Activated naive CD4-positive, alpha-beta T cell treated with anti-CD3 and anti-CD28 coated beads, Interleukin-2, amount 10 ng/mL, durations not matched to agents 7 days and 5 days (primary cell): ENCODE results near the gene LAMB2.

Experiments
- CTCF ChIA-PET: fragments of 350-600 bp; sonication (Branson Sonifier 250); formaldehyde crosslinking; loops from one replicate; lab custom pipeline; 2021; ENCODE audit warnings: antibody characterized with exemption; lab: Charles Lee
- DNase-seq: peaks from one replicate; pipeline ENCODE4 v3.0.0-alpha.2; 2020
- H3K27ac Mint-ChIP-seq: one replicate; pipeline ENCODE4 v1.8.0; 2021; ENCODE audit warnings: mild to moderate bottlenecking, moderate library complexity, mixed read lengths
- H3K27me3 Mint-ChIP-seq: one replicate; pipeline ENCODE4 v1.8.0; 2021; ENCODE audit warnings: mild to moderate bottlenecking, mixed read lengths
- H3K36me3 Mint-ChIP-seq: one replicate; pipeline ENCODE4 v1.8.0; 2021; ENCODE audit warnings: mixed read lengths
- H3K4me1 Mint-ChIP-seq: one replicate; pipeline ENCODE4 v1.8.0; 2021; ENCODE audit warnings: mixed read lengths
- H3K4me3 Mint-ChIP-seq: one replicate; pipeline ENCODE4 v1.8.0; 2021; ENCODE audit warnings: mild to moderate bottlenecking, moderate library complexity, mixed read lengths
- H3K9me3 Mint-ChIP-seq: one replicate; pipeline ENCODE4 v1.8.0; 2021; ENCODE audit warnings: mixed read lengths

Gene LAMB2

DNA sequence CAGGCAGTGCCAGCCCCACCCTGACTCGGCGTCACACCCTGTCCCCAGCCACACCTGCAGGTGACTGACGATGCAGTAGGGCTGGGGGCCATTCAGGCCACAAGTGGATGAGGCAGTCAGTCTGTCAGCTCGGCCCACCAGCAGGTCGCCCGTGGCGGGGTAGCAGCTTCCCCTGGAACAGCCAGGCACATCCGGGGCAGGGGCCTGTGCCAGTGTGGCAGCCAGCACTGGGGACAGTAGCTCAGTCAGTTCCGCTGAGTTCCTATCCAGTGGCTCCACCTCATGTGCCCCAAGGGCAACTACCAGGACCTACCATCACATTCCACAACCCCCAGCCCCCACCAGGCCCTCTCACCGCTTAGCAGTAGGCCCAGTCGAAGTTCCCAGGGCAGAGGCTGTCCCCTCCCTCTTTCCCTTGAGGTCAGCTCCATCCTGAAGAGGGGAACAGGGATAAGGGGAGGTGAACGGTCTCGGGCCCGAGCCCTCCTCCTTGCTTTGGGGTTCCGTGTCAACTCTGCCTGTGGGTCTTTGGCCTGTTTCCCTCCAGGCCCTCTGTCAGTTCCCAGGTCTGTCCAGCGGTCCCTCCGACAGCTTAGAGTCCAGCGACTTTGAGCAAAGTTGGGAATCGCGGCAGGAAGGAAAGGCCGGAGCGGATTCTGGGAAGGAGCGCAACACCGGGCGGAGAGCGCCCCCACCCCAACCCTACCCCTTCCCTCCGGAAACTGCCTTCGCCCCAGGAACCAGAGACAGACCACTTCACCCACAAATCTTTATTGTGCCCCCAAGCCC lies at the start of gene LAMB2:
Gene LAMB2, minus strand, starts transcription at position 614 of the 789 bp plus-strand sequence. Its CDS starts 183 bp downstream, at position 431.
- H3K36me3 Mint-ChIP-seq, result no peaks in the 10 kb centered on the region
- DNase-seq, result no peak
- H3K27ac Mint-ChIP-seq, result no peak within 1 kb of the TSS
- CTCF ChIA-PET, result no interaction called here
- H3K27me3 Mint-ChIP-seq, result peaks cover 54% of the 10 kb centered on the region
- H3K9me3 Mint-ChIP-seq, result no peaks in the 10 kb centered on the region
- no peak within 1 kb of the TSS for H3K4me3 Mint-ChIP-seq
- peaks cover 4% of the 10 kb centered on the region for H3K4me1 Mint-ChIP-seq

DNA sequence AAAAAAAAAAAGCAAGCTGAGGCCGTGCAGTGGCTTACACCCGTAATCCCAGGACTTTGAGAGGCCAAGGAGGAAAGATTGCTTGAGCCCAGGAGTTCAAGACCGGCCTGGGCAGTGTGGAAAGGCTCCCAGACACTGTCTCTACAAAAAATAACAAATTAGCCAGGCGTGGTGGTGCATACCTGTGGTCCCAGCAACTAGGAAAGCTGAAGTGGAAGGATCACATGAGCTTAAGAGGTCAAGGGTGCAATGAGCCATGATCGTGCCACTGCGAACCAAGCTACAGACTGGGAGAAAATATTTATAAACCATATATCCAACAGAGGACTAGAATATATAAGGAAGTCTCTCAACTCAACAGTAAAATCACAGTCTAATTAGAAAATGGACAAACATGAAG lies 48.5 kb upstream of the LAMB2 start:
- H3K36me3 Mint-ChIP-seq, result no peaks in the 10 kb centered on the region
- H3K9me3 Mint-ChIP-seq, result no peaks in the 10 kb centered on the region
- CTCF ChIA-PET, result interaction anchor here (0.7 to 1.5 kb wide), 3 partner anchors 8 to 11 kb away, joined by 3 to 4 read pairs (median 4); partner anchors contain the start of gene KLHDC8B
- H3K4me3 Mint-ChIP-seq, result no peak overlapping the region
- H3K4me1 Mint-ChIP-seq, result peaks cover 2% of the 10 kb centered on the region
- H3K27me3 Mint-ChIP-seq, result peaks cover 37% of the 10 kb centered on the region
- DNase-seq, result no peak
- no peak overlapping the region for H3K27ac Mint-ChIP-seq

DNA sequence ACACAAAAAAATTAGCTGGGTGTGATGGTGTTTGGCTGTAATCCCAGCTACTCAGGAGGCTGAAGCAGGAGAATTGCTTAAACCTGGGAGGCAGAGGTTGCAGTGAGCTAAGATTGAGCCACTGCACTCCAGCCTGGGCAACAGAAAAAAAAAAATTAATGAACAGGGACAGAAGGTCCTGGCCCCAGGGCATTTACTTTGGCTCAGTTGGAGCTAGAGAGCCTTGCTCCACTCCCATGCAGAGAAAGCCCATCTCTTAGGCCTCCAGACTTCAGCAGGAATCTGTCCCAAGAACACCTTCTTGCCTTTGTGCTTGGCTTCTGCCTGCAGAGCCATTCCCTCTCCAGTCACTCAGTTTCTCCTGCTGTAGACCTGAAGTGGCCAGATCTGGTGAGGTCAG lies 47.3 kb upstream of the LAMB2 start:
- DNase-seq, result no peak
- H3K27ac Mint-ChIP-seq, result no peak overlapping the region
- peaks cover 37% of the 10 kb centered on the region for H3K27me3 Mint-ChIP-seq
- no peak overlapping the region for H3K4me3 Mint-ChIP-seq
- H3K9me3 Mint-ChIP-seq, result no peaks in the 10 kb centered on the region
- CTCF ChIA-PET, result interaction anchor here (0.9 to 2.0 kb wide), 2 partner anchors 9 to 290 kb away, joined by 3 to 8 read pairs; partner anchors contain the start of genes DAG1 and KLHDC8B
- peaks cover 2% of the 10 kb centered on the region for H3K4me1 Mint-ChIP-seq
- no peaks in the 10 kb centered on the region for H3K36me3 Mint-ChIP-seq

DNA sequence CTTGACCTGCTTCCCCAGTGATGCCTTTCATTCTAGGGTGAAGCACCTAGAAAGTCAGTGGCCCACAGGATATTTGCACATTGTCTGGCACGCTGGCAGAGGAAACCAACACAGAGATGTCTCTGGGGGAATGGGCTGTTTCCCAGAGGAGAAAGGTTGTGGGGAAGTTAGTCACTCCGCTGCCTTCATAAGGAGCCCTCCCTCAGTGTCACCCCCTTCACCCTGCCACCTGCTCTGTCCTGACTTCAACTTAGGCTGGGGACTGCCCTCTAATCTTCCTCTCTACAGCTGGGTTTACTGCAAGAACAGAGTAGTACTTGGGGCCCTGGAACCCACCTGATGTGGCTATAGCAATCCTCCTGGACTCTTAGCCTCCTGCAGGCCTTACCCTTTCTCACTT lies 44.2 kb upstream of the LAMB2 start:
- H3K4me1 Mint-ChIP-seq, result peaks cover 2% of the 10 kb centered on the region

DNA sequence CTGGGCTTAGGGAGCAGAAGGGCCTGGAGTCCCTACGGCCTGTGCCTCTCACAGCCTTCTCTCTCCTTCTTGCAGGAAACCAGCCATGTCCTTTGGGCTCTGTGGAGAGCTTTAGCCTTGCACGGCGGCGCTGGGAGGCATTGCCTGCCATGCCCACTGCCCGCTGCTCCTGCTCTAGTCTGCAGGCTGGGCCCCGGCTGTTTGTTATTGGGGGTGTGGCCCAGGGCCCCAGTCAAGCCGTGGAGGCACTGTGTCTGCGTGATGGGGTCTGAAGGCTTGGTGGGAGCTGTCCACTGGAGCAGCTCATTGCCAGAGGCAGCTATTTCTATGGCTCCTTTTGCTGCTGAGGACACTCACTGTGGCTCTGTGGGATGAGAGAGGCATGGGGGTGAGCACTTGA lies 42.7 kb upstream of the LAMB2 start:
- no peak for DNase-seq
- H3K4me3 Mint-ChIP-seq, result no peak overlapping the region
- no peaks in the 10 kb centered on the region for H3K36me3 Mint-ChIP-seq
- H3K27ac Mint-ChIP-seq, result no peak overlapping the region
- peaks cover 29% of the 10 kb centered on the region for H3K27me3 Mint-ChIP-seq
- no peaks in the 10 kb centered on the region for H3K9me3 Mint-ChIP-seq
- peaks cover 6% of the 10 kb centered on the region for H3K4me1 Mint-ChIP-seq
- CTCF ChIA-PET, result no interaction called here

More for the DNA sequence above, 44.2 kb upstream of the LAMB2 start:
- Mint-ChIP-seq H3K4me3 (no peak overlapping the region), H3K27me3 (peaks cover 33% of the 10 kb centered on the region), H3K9me3 (no peaks in the 10 kb centered on the region), H3K27ac (no peak overlapping the region), H3K36me3 (no peaks in the 10 kb centered on the region)
- DNase-seq, result no peak
- CTCF ChIA-PET, result no interaction called here

DNA sequence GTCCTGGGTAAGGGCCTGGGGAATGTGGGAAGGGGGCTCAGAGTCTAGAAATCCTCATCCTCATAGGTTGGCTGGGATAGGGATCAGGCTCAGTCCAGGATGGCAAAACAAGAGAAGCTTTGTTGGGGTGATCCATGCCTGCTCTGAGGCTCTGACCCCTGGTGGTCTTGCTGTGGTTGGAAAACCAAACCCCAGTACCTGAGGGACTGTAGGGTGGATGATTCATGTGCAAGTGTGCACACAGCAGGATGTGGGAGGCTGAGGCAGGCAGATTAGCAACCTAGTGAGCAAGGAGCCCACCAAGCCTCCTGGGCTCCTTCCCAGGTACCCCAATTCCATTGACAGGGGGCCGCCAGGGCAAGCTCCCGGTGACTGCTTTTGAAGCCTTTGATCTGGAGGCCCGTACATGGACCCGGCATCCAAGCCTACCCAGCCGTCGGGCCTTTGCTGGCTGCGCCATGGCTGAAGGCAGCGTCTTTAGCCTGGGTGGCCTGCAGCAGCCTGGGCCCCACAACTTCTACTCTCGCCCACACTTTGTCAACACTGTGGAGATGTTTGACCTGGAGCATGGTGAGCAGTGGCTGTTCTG lies 41.6 kb upstream of the LAMB2 start:
- Mint-ChIP-seq H3K27me3 (peaks cover 23% of the 10 kb centered on the region), H3K36me3 (no peaks in the 10 kb centered on the region), H3K9me3 (no peaks in the 10 kb centered on the region), H3K27ac (no peak overlapping the region), H3K4me1 (peaks cover 9% of the 10 kb centered on the region), H3K4me3 (no peak overlapping the region)
- DNase-seq, result no peak
- CTCF ChIA-PET, result no interaction called here

DNA sequence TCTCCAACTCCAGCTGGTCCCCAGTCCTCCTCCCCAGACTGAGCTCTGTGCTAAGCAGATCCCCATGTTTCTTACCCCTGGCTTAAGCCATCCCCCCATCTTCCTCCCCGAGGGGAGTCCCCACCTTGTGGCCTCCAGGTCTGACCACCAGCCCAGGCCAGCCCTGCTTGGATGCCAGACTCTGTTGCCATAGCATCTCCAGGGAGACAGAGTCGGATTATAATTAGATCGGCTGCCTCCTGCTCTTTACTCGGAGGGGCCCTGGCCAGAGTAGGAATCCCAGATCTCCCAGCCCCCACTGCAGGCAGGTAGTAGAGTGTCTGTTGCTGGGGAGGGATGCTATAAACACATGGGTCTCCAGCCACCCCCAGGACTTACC lies 40.9 kb upstream of the LAMB2 start:
- no peak for DNase-seq
- Mint-ChIP-seq H3K27me3 (peaks cover 26% of the 10 kb centered on the region), H3K36me3 (no peaks in the 10 kb centered on the region), H3K9me3 (no peaks in the 10 kb centered on the region), H3K4me1 (peaks cover 9% of the 10 kb centered on the region), H3K27ac (no peak overlapping the region), H3K4me3 (no peak overlapping the region)
- CTCF ChIA-PET, result no interaction called here

DNA sequence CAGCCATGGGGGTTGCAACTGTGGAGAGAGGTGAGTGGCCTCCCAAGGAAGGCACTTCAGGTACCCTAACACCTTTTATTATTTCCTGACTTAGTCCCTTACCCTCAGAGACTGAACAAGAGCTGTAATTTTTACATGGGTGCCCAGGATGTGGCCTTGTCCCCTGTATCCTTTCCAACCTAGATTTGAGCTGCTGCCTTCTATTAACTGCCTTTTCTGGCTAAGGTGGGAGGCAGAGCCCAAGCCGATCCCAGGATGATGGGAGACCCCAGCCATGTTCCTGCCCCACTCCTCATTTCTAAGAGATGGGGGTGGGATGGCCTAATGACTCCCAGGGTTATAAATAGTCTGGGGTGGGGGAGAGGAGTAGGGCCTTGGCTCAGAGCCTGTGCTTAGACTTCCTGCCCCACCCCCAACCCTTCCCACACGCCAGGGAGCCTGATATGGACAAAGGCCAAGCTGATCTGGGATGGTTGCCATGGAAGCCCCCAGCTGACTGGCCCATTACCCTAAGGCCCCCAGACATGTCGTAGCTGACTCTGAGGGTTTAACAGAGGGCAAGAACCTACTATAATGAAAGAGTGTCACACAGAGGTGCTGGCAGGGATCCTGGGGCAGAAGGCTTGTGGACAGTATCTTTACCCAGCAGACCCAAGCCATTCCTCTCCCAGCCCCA lies 40.4 kb upstream of the LAMB2 start:
- no peak overlapping the region for H3K4me3 Mint-ChIP-seq
- no peaks in the 10 kb centered on the region for H3K9me3 Mint-ChIP-seq
- H3K36me3 Mint-ChIP-seq, result no peaks in the 10 kb centered on the region
- H3K27ac Mint-ChIP-seq, result no peak overlapping the region
- DNase-seq, result no peak
- CTCF ChIA-PET, result interaction anchor here (0.6 kb wide), 1 partner anchor 8 kb away, joined by 3 read pairs; no protein-coding TSS in a partner anchor
- peaks cover 26% of the 10 kb centered on the region for H3K27me3 Mint-ChIP-seq
- H3K4me1 Mint-ChIP-seq, result peaks cover 9% of the 10 kb centered on the region

DNA sequence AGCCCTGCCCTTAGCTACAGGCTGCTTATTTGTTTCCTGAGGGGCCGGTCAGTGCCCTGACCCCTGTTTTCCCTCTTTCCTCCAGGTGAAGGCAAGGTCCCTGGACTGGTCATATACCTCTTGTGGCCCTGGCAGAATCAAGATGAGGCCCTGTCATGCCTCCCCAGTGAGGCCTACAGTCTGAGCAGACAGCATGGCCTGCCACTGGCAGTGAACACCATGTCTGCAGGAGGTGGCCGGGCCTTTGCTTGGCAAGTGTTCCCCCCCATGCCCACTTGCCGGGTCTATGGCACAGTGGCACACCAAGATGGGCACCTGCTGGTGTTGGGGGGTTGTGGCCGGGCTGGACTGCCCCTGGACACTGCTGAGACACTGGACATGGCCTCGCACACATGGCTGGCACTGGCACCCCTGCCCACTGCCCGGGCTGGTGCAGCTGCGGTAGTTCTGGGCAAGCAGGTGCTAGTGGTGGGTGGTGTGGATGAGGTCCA lies 39.7 kb upstream of the LAMB2 start:
- H3K4me3 Mint-ChIP-seq, result no peak overlapping the region
- H3K27ac Mint-ChIP-seq, result no peak overlapping the region
- CTCF ChIA-PET, result interaction anchor here (0.6 kb wide), 1 partner anchor 9 kb away, joined by 3 read pairs; no protein-coding TSS in a partner anchor

DNA sequence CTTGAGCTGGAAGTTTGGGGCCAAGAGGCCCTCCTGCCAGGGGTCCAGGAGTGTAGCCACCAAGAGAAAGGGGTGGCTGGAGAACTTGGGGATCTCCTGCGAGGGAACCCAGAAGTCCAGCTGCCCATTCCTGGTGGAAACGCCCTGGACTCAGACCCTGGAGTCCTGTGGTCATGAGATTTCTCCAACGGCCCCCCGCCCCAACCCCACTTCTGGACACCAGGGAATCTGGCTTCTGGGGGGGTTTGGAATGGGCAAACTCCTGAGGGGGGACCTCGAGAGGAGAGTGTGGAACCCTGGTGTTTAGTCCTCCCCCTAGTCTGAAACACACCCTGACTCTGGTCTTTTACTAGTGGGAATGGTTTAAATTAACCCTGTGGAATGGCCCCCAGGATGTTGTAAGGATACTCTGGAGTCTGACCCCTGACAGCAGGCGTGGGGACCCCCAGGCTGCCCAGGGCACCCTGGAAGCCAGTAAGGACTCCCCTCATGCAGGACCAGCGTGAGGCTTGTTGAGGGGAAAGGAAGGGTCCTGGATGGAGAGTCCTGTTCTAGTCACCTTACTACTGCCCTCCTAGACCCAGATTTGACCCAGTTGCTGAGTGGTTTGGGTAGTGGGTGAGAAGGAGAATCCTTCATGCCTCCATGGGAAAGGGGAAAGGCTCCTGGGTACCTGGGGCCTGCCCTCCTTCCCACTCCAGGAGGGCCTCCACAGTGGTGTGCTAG lies 39.1 kb upstream of the LAMB2 start:
- no peaks in the 10 kb centered on the region for H3K9me3 Mint-ChIP-seq
- H3K4me3 Mint-ChIP-seq, result peak overlapping the region; percentile 77
- H3K27ac Mint-ChIP-seq, result no peak overlapping the region
- peaks cover 10% of the 10 kb centered on the region for H3K4me1 Mint-ChIP-seq
- CTCF ChIA-PET, result interaction anchor here (0.6 to 2.4 kb wide), 8 partner anchors 8 to 278 kb away, joined by 3 to 14 read pairs (median 4); partner anchors contain the start of gene USP4
- H3K27me3 Mint-ChIP-seq, result peaks cover 22% of the 10 kb centered on the region
- no peak for DNase-seq
- H3K36me3 Mint-ChIP-seq, result peaks cover under 1% of the 10 kb centered on the region

More for the DNA sequence above, 39.7 kb upstream of the LAMB2 start:
- Mint-ChIP-seq H3K27me3 (peaks cover 26% of the 10 kb centered on the region), H3K4me1 (peaks cover 9% of the 10 kb centered on the region), H3K9me3 (no peaks in the 10 kb centered on the region), H3K36me3 (no peaks in the 10 kb centered on the region)
- DNase-seq, result no peak

DNA sequence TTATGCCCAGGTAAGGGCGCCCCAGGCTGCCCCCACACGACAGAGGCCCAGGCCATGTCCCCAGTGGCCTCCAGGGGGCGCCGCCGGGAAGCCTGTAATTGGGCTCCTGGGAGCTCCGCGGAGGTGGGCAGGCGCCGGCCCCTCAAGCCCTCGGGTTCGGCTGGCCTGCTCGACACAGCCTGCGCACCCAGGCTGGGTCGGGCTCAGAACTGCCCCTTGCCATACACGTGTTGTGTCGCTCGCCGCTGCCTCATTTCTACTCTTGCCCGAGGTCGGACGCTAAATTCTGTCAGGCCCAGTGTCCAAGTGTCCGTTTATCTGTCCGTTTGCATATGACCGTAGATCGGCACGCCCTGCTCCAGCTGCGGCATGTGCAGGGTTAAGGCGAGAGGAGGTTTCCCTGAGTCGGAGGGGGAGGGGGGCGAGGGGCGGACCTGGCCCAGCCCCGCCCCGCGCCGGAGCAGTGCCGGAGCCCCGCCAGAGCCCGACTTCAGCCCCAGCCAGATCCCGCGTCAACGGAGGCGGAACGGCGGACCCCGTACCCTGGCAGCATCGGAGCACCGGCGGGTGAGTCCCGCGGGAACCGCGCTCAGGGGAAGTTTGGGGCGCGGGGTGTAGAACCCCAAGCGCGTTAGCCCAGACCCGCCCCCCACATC lies 38.4 kb upstream of the LAMB2 start, which contains the start of gene KLHDC8B:
Gene KLHDC8B, plus strand, starts transcription at position 480 of the 656 bp plus-strand sequence. CDS start 1,172 bp downstream, outside the sequence.
- peaks cover 17% of the 10 kb centered on the region for H3K4me1 Mint-ChIP-seq
- DNase-seq, result peak; percentile 88
- peak within 1 kb of the TSS; percentile 77 for H3K4me3 Mint-ChIP-seq
- H3K27ac Mint-ChIP-seq, result no peak within 1 kb of the TSS
- H3K27me3 Mint-ChIP-seq, result peaks cover 21% of the 10 kb centered on the region
- H3K9me3 Mint-ChIP-seq, result no peaks in the 10 kb centered on the region
- H3K36me3 Mint-ChIP-seq, result peaks cover 3% of the 10 kb centered on the region
- CTCF ChIA-PET, result interaction anchor here (0.6 to 2.4 kb wide), 13 partner anchors 9 to 278 kb away, joined by 3 to 14 read pairs (median 4); partner anchors contain the start of gene USP4

DNA sequence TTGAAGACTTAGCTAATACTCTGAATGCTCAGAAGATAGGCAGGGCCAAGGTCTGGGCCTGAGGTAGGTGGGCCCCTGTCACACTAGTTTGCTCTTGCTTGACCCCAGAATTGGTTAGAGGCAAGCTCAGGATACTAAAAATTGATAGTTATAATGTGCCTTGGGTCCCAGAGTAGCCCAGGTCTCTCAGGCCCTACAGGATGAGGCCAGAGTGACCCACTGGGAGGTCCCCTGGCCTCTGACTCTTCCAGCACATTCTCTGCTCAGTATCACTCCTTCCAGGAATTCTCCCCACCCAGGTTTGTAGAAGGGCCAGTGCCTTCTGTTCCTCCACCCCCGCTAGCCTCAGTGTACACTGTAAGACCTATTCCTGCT lies 37.9 kb upstream of the LAMB2 start:
- peaks cover 4% of the 10 kb centered on the region for H3K36me3 Mint-ChIP-seq
- CTCF ChIA-PET, result interaction anchor here (0.7 to 2.4 kb wide), 17 partner anchors 9 to 323 kb away, joined by 3 to 14 read pairs (median 4); partner anchors contain the start of gene USP4
- DNase-seq, result no peak
- H3K9me3 Mint-ChIP-seq, result no peaks in the 10 kb centered on the region
- no peak overlapping the region for H3K27ac Mint-ChIP-seq
- peaks cover 21% of the 10 kb centered on the region for H3K27me3 Mint-ChIP-seq
- H3K4me3 Mint-ChIP-seq, result peak overlapping the region; percentile 77
- peaks cover 18% of the 10 kb centered on the region for H3K4me1 Mint-ChIP-seq
